WTC11 (cell line): ENCODE data around the gene PTPDC1.

Experiments used
- ATF1 ChIP-seq: sonication (generic); formaldehyde crosslinking; IDR thresholded peaks from 2 replicates; pipeline ENCODE4 v1.8.1; 2023; ENCODE audit warnings: mild to moderate bottlenecking, moderate library complexity, missing genetic modification reagents
- NR3C1 ChIP-seq: sonication (generic); formaldehyde crosslinking; conservative IDR thresholded peaks from 2 replicates; pipeline ENCODE4 v1.8.1; 2023; ENCODE audit warnings: low read depth, mild to moderate bottlenecking, missing genetic modification reagents
- TP53 ChIP-seq: sonication (generic); formaldehyde crosslinking; IDR thresholded peaks from 2 replicates; pipeline ENCODE4 v1.8.1; 2023; ENCODE audit warnings: mild to moderate bottlenecking, missing genetic modification reagents
- TF ChIP-seq, protein P1 (sequence below): sonication (generic); formaldehyde crosslinking; IDR thresholded peaks from 2 replicates; pipeline ENCODE4 v1.8.0; 2022; ENCODE audit warnings: mild to moderate bottlenecking, missing genetic modification reagents

DNA sequence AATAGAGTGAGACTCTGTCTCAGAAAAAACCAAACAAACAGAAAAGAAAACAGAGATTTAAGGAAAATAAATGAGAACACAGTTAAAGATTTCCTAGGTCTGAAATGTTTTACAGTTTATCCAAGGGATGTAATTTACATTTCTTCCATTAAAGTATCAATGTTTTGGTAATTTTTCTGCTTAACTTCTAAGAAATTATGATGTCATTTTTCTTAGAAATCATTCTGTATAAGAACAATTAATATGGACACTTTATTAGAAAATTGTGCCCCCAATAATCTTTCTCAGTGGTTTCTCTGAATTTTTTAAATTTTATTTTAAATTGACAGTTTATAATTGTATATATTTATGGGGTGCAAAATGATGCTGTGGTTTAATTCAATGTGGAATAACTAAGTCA, 49.8 kb upstream of the PTPDC1 start:
- TF ChIP-seq ATF1 (CRISPR knock-in tag), result no peak
- TF ChIP-seq, protein P1, sequence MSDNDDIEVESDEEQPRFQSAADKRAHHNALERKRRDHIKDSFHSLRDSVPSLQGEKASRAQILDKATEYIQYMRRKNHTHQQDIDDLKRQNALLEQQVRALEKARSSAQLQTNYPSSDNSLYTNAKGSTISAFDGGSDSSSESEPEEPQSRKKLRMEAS (CRISPR knock-in tag), result no peak
- TF ChIP-seq NR3C1, result no peak
- TF ChIP-seq TP53 (CRISPR knock-in tag), result no peak
